K562 (cell line): Measurements from ENCODE around the gene MAGIX. TPM values are rescaled to one million over a fixed set of nuclear protein-coding genes. Genes with fewer than 3 reads are reported as not detected.
A peak's percentile ranks its signal among the peaks of the same experiment; 100 is the strongest.

Experiments
- CLOCK ChIP-seq: fragments of 250-450 bp; sonication (Bioruptor Pico); IDR thresholded peaks from 2 replicates; pipeline ENCODE4 v1.4.0; 2020; ENCODE audit warnings: mild to moderate bottlenecking, moderate library complexity, borderline replicate concordance
- CXXC5 ChIP-seq: fragments of 250-450 bp; sonication (Bioruptor Pico); IDR thresholded peaks from 2 replicates; pipeline ENCODE4 v1.8.0; 2022; ENCODE audit warnings: inconsistent platforms, mild to moderate bottlenecking, moderate library complexity
- EP300 ChIP-seq: IDR thresholded peaks from 2 replicates; pipeline ENCODE4 v1.6.1; 2012; ENCODE audit warnings: low read length, improper control_type of control experiment
- ETV5 ChIP-seq: sonication (generic); formaldehyde crosslinking; IDR thresholded peaks from 2 replicates; pipeline ENCODE4 v1.4.0; 2020; ENCODE audit warnings: low read depth, mild to moderate bottlenecking, missing genetic modification reagents
- GTF2E2 ChIP-seq: fragments of 200-800 bp; sonication (Bioruptor generic); IDR thresholded peaks from 2 replicates; pipeline ENCODE4 v1.6.1; 2016; ENCODE audit warnings: missing genetic modification characterization, missing compliant biosample characterization
- TARDBP ChIP-seq: fragments of 450-650 bp; IDR thresholded peaks from 2 replicates; pipeline ENCODE4 v1.6.1; 2016
- ZBTB1 ChIP-seq: sonication (generic); formaldehyde crosslinking; IDR thresholded peaks from 2 replicates; pipeline ENCODE4 v1.8.1; 2023; ENCODE audit warnings: missing genetic modification reagents, low read depth, mild to moderate bottlenecking, borderline replicate concordance
- ZBTB5 ChIP-seq: fragments of 450-650 bp; IDR thresholded peaks from 2 replicates; pipeline ENCODE4 v1.6.1; 2017; ENCODE audit warnings: antibody characterized with exemption
- ZNF197 ChIP-seq: fragments of 200-800 bp; sonication (Bioruptor generic); IDR thresholded peaks from 2 replicates; pipeline ENCODE4 v1.6.1; 2016; ENCODE audit warnings: low read depth, missing genetic modification characterization, missing compliant biosample characterization
- ZNF347 ChIP-seq: fragments of 450-650 bp; formaldehyde crosslinking; IDR thresholded peaks from 2 replicates; pipeline ENCODE4 v1.4.0; 2020; ENCODE audit warnings: low read depth, mild to moderate bottlenecking, moderate library complexity
- ZNF76 ChIP-seq: fragments of 250-450 bp; sonication (Bioruptor Pico); IDR thresholded peaks from 2 replicates; pipeline ENCODE4 v1.4.0; 2020; ENCODE audit warnings: mild to moderate bottlenecking, moderate library complexity, borderline replicate concordance
- polyA plus RNA-seq, 8 experiments: library from polyadenylated mRNA; depleted of rRNA in 4 of 8; stranded (reverse) in 5 of 8; unstranded in 3 of 8; fragments of >200 nt; fragmentation: Nextera tagmentation in 2 of 8; fragmentation: Illumina TruSeq in 1 of 8; extraction: Ambion mirVana in 2 of 8; extraction: Trizol in 1 of 8; gene quantifications; 2 replicates each; pipeline versions ENCODE4 v1.2.1 to v1.2.3, GENCODE V29; 2011 to 2014; ENCODE audit warnings: inconsistent platforms in 1 of 8, missing spikeins in 1 of 8
- total RNA-seq, 7 experiments: library from RNA; depleted of rRNA in 6 of 7; stranded (reverse); fragments of >200 nt in 6 of 7; fragmentation: Illumina TruSeq in 2 of 7; extraction: Trizol in 2 of 7; gene quantifications; 2 replicates each; pipeline versions ENCODE4 v1.2.1 to v1.2.3, GENCODE V29; 2011 to 2021; ENCODE audit warnings: low replicate concordance in 1 of 7
- TF ChIP-seq, protein P1 (sequence below): sonication (generic); formaldehyde crosslinking; IDR thresholded peaks from 2 replicates; pipeline ENCODE4 v1.8.0; 2023; ENCODE audit warnings: mild to moderate bottlenecking, missing genetic modification reagents
- TF ChIP-seq, protein P2 (sequence below): fragments of 250-450 bp; sonication (Bioruptor Pico); IDR thresholded peaks from 2 replicates; pipeline ENCODE4 v1.6.1; 2021; ENCODE audit warnings: mild to moderate bottlenecking
- TF ChIP-seq, protein P3 (sequence below): fragments of 200-800 bp; sonication (Bioruptor generic); IDR thresholded peaks from 2 replicates; pipeline ENCODE4 v1.6.1; 2017; ENCODE audit warnings: missing genetic modification characterization, missing compliant biosample characterization

The MAGIX gene
- total and polyA plus RNA-seq, 9 of the 15 experiments (the other 6 are each of a cell fraction or from before 2014, with no cell fraction given) = 0.08 to 3.5 (median 0.47) TPM

- TF ChIP-seq, protein P1, sequence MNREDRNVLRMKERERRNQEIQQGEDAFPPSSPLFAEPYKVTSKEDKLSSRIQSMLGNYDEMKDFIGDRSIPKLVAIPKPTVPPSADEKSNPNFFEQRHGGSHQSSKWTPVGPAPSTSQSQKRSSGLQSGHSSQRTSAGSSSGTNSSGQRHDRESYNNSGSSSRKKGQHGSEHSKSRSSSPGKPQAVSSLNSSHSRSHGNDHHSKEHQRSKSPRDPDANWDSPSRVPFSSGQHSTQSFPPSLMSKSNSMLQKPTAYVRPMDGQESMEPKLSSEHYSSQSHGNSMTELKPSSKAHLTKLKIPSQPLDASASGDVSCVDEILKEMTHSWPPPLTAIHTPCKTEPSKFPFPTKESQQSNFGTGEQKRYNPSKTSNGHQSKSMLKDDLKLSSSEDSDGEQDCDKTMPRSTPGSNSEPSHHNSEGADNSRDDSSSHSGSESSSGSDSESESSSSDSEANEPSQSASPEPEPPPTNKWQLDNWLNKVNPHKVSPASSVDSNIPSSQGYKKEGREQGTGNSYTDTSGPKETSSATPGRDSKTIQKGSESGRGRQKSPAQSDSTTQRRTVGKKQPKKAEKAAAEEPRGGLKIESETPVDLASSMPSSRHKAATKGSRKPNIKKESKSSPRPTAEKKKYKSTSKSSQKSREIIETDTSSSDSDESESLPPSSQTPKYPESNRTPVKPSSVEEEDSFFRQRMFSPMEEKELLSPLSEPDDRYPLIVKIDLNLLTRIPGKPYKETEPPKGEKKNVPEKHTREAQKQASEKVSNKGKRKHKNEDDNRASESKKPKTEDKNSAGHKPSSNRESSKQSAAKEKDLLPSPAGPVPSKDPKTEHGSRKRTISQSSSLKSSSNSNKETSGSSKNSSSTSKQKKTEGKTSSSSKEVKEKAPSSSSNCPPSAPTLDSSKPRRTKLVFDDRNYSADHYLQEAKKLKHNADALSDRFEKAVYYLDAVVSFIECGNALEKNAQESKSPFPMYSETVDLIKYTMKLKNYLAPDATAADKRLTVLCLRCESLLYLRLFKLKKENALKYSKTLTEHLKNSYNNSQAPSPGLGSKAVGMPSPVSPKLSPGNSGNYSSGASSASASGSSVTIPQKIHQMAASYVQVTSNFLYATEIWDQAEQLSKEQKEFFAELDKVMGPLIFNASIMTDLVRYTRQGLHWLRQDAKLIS (CRISPR knock-in tag) = no peak; the same call in 1 of the 2 replicates
- no peak for TF ChIP-seq ZNF197
- peak; percentile 96 for TF ChIP-seq ETV5 (CRISPR knock-in tag)
- TF ChIP-seq ZNF347 (CRISPR knock-in tag) = no peak
- peak; percentile 7; the same call in 1 of the 2 replicates for TF ChIP-seq ZNF76 (CRISPR knock-in tag)
- TF ChIP-seq EP300 = peak; percentile 75
- 0 out of 2 replicates have a peak, but pooled peaks have one; percentile 35 for TF ChIP-seq CXXC5 (CRISPR knock-in tag)
- no peak for TF ChIP-seq CLOCK (CRISPR knock-in tag)
- TF ChIP-seq TARDBP = no peak; the same call in 1 of the 2 replicates
- no peak for TF ChIP-seq ZBTB5
- TF ChIP-seq, protein P2, sequence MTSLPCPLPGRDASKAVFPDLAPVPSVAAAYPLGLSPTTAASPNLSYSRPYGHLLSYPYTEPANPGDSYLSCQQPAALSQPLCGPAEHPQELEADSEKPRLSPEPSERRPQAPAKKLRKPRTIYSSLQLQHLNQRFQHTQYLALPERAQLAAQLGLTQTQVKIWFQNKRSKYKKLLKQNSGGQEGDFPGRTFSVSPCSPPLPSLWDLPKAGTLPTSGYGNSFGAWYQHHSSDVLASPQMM = no peak
- TF ChIP-seq, protein P3, sequence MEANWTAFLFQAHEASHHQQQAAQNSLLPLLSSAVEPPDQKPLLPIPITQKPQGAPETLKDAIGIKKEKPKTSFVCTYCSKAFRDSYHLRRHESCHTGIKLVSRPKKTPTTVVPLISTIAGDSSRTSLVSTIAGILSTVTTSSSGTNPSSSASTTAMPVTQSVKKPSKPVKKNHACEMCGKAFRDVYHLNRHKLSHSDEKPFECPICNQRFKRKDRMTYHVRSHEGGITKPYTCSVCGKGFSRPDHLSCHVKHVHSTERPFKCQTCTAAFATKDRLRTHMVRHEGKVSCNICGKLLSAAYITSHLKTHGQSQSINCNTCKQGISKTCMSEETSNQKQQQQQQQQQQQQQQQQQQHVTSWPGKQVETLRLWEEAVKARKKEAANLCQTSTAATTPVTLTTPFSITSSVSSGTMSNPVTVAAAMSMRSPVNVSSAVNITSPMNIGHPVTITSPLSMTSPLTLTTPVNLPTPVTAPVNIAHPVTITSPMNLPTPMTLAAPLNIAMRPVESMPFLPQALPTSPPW (CRISPR knock-in tag) = peak; percentile 64; the same call in 1 of the 2 replicates
- TF ChIP-seq ZBTB1 = 0 out of 2 replicates have a peak, but pooled peaks have one; percentile 24
- TF ChIP-seq GTF2E2 = peak; percentile 74; the same call in 1 of the 2 replicates
Measured at GRCh38 chrX:49166914-49167739, 4.6 kb downstream of the MAGIX start (continued).
